Measurements from ENCODE around the gene ONECUT2. TPM values are rescaled to one million over a fixed set of nuclear protein-coding genes. Genes with fewer than 3 reads are reported as not detected.
"Not testable (repeated sequence)": the region's sequence is repeated elsewhere in the genome, so short reads cannot be mapped to it uniquely, and the experiment has no call there.

Gene ONECUT2
- total RNA-seq, 1 donor from 2014 or later, result 0.41 TPM

DNA sequence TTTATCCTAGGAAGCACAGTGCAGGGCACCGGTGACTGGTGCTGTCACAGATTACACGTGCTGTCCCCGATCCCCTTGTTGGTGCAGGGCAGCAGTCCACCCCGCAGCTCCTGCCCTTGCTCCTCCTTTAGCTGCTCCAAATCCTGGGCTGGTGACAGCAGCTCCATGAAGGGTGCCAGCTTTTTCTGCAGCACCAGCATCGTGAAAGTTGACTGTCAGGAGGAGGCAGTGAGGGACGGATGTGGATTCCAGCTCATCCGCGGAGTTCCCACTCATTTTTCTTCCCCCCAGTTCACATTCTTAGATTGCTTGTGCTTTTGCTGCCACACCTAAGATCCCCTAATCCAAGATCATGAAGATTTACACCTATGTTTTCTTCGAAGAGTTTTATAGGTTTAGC, 67.5 kb downstream of the ONECUT2 start:
- Histone ChIP-seq H3K4me3 (no peak overlapping the region), H3K27me3 (ENCODE audit: low read depth) (peaks cover 9% of the 10 kb centered on the region), H3K9me3 (replicated peaks) (no peaks in the 10 kb centered on the region), H3K4me1 (peaks cover 4% of the 10 kb centered on the region), H3K27ac (replicated peaks) (no peak overlapping the region), H3K36me3 (no peaks in the 10 kb centered on the region)
- no peak for DNase-seq
- intact Hi-C loops (cut with micrococcal nuclease), result no loop called here
- TF ChIP-seq, protein P1, sequence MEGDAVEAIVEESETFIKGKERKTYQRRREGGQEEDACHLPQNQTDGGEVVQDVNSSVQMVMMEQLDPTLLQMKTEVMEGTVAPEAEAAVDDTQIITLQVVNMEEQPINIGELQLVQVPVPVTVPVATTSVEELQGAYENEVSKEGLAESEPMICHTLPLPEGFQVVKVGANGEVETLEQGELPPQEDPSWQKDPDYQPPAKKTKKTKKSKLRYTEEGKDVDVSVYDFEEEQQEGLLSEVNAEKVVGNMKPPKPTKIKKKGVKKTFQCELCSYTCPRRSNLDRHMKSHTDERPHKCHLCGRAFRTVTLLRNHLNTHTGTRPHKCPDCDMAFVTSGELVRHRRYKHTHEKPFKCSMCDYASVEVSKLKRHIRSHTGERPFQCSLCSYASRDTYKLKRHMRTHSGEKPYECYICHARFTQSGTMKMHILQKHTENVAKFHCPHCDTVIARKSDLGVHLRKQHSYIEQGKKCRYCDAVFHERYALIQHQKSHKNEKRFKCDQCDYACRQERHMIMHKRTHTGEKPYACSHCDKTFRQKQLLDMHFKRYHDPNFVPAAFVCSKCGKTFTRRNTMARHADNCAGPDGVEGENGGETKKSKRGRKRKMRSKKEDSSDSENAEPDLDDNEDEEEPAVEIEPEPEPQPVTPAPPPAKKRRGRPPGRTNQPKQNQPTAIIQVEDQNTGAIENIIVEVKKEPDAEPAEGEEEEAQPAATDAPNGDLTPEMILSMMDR (IDR thresholded peaks at IDR 0.05; ENCODE audit: borderline replicate concordance), result no peak

DNA sequence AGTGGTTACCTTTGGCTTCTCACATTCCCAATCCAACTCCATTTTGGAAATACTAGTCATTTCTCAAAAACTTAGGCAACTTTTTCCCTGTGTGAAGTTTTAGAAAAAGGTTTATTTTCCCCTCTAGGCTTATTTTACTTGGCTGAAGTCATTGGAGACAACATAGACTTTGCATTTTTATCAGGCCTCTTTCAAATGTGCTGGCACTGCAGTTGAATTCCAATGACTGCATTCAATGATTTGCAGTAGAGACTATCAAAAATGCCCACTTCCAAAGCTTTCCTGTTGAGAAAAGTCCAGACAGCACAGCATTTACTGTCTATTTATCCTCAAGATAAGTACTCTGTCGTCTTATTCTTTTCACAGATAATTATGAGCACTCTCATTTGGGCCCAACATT, 70.1 kb downstream of the ONECUT2 start:
- TF ChIP-seq, protein P1 (IDR thresholded peaks at IDR 0.05; ENCODE audit: borderline replicate concordance), result no peak
- Histone ChIP-seq H3K27ac (replicated peaks) (no peak overlapping the region), H3K36me3 (no peaks in the 10 kb centered on the region), H3K4me3 (no peak overlapping the region), H3K4me1 (no peaks in the 10 kb centered on the region), H3K27me3 (ENCODE audit: low read depth) (peaks cover 23% of the 10 kb centered on the region), H3K9me3 (replicated peaks) (no peaks in the 10 kb centered on the region)
- no peak for DNase-seq
- intact Hi-C loops (cut with micrococcal nuclease), result no loop called here

DNA sequence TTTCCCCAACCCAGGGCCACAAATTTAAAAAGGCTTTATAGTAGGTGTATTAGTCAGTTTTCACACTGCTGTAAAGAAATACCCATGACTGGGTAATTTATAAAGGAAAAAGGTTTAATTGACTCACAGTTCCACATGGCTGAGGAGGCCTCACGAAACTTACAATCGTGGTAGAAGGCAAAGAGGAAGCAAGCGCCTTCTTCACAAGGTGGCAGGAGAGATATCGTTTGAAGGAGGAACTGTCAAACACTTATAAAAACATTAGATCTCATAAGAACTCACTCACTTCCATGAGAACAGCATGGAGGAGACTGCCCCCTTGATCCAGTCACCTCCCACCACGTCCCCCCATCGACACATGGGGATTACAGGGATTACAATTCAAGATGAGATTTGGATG, 80.9 kb downstream of the ONECUT2 start:
- H3K4me3 ChIP-seq, result no peak overlapping the region
- no peak overlapping the region for H3K27ac ChIP-seq (replicated peaks)
- no peak for DNase-seq
- peaks cover 27% of the 10 kb centered on the region for H3K27me3 ChIP-seq (ENCODE audit: low read depth)
- H3K4me1 ChIP-seq, result no peaks in the 10 kb centered on the region
- H3K9me3 ChIP-seq (replicated peaks), result no peaks in the 10 kb centered on the region
- H3K36me3 ChIP-seq, result no peaks in the 10 kb centered on the region
- TF ChIP-seq, protein P1 (IDR thresholded peaks at IDR 0.05; ENCODE audit: borderline replicate concordance), result no peak
- intact Hi-C loops (cut with micrococcal nuclease), result no loop called here

DNA sequence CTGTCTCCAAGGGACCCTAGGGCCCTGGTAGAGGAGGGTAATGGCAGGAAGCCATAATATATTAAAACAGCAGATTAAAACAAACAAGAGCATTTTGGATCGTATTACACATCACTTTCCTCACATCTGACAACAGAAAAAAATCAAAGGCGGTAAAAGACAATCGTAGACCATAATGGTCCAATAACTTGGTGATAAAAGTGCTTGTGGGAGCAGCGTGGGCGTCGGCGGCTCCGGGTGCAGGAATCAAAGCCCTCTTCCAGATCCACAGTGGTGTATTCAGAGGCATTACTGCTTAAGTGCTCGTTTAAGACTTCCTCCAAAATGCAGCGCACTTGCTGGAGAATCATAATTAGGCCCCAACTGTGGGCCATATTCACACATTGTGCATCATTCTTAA, 83.4 kb downstream of the ONECUT2 start:
- Histone ChIP-seq H3K27me3 (ENCODE audit: low read depth) (peaks cover 27% of the 10 kb centered on the region), H3K4me3 (no peak overlapping the region), H3K27ac (replicated peaks) (no peak overlapping the region), H3K9me3 (replicated peaks) (no peaks in the 10 kb centered on the region), H3K4me1 (no peaks in the 10 kb centered on the region), H3K36me3 (no peaks in the 10 kb centered on the region)
- TF ChIP-seq, protein P1 (IDR thresholded peaks at IDR 0.05; ENCODE audit: borderline replicate concordance), result no peak
- intact Hi-C loops (cut with micrococcal nuclease), result no loop called here
- no peak for DNase-seq

DNA sequence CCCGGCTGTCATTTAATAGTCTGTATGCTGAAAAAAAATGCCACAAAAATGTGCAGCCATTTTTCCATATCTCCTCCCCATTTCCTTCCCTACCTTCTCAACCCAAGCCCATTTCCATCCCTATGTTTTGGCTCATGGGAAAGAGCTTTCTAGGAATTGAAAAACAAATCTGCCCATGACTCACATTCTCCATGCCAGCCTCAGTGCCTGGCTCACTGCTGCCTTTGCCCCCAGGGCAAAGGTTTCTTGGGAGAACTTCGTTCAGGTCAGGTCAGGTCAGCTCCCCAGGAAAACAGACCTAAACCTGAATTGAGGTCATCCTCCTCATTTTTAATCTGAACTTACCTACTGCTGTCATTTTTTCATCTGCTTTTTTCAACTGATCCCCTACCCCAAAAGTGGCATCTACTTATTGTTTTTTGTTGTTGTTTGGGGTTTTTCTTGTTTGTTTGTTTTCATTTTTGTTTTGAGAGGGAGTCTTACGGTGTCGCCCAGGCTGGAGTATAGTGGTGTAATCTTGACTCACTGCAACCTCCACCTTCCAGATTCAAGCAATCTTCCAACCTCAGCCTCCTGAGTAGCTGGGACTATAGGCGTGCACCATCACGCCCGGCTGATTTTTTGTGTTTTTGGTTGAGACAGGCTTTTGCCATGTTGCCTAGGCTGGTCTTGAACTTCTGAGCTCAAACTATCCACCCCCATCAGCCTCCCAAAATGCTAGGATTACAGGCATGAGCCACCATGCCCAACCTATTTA, 84.7 kb downstream of the ONECUT2 start:
- intact Hi-C loops (cut with micrococcal nuclease), result no loop called here
- TF ChIP-seq, protein P1 (IDR thresholded peaks at IDR 0.05; ENCODE audit: borderline replicate concordance), result no peak
- H3K36me3 ChIP-seq, result no peaks in the 10 kb centered on the region
- DNase-seq, result no peak
- H3K9me3 ChIP-seq (replicated peaks), result peaks cover 3% of the 10 kb centered on the region
- no peak overlapping the region for H3K27ac ChIP-seq (replicated peaks)
- peaks cover 27% of the 10 kb centered on the region for H3K27me3 ChIP-seq (ENCODE audit: low read depth)
- no peak overlapping the region for H3K4me3 ChIP-seq
- H3K4me1 ChIP-seq, result no peaks in the 10 kb centered on the region

DNA sequence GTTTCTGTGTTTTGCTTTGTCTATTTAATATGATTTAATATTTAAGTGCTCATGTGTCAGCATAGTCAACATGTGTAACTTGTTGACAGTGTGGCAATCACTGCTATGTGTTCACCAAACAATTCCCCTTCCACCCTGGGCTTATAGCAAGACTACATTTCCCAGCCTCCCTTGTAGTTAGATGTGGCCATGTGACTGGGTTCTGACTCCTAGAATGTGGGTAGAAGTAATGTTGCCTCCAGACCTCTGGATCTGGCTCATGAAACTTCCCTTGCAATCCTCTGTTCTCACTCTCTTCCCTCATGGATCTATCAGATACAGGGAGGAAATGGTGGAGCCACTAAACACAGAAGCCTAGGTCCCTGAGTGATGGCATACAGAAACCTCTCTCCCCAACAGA, 87.2 kb downstream of the ONECUT2 start:
- H3K27me3 ChIP-seq (ENCODE audit: low read depth), result peaks cover 30% of the 10 kb centered on the region
- DNase-seq; H3K4me3 ChIP-seq; H3K27ac ChIP-seq (replicated peaks); H3K4me1 ChIP-seq; H3K36me3 ChIP-seq; intact Hi-C loops (cut with micrococcal nuclease): not testable (repeated sequence)
- H3K9me3 ChIP-seq (replicated peaks), result peaks cover 10% of the 10 kb centered on the region

Measured in left ventricle myocardium inferior (tissue), 1 donor.